NAMALWA (cell line): ENCODE results near the gene DPEP2.
A peak's percentile ranks its signal among the peaks of the same experiment; 100 is the strongest.
"Not testable (repeated sequence)": the region's sequence is repeated elsewhere in the genome, so short reads cannot be mapped to it uniquely, and the experiment has no call there.

Experiments used
- DNase-seq: peaks from one replicate; pipeline ENCODE4 v3.0.0-alpha.2; 2015; ENCODE audit warnings: low spot score

The DPEP2 gene

GRCh38 chr16:67975321-67976105, 23.8 kb downstream of the DPEP2 start:
- DNase-seq = no peak

DNA sequence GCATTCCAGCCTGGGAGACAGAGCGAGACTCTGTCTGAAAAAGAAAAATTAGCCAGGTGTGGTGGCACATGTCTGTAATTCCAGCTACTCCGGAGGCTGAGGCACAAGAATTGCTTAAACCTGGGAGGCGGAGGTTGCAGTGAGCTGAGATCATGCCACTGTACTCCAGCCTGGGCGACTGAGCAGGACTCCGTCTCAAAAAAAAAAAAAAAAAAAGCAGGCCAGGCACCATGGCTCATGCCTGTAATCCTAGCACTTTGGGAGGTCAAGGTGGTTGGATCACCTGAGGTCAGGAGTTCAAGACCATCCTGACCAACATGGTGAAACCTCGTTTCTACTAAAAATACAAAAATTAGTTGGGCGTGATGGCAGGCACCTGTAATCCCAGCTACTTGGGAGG, 27.0 kb downstream of the DPEP2 start:
- DNase-seq = not testable (repeated sequence)

DNA sequence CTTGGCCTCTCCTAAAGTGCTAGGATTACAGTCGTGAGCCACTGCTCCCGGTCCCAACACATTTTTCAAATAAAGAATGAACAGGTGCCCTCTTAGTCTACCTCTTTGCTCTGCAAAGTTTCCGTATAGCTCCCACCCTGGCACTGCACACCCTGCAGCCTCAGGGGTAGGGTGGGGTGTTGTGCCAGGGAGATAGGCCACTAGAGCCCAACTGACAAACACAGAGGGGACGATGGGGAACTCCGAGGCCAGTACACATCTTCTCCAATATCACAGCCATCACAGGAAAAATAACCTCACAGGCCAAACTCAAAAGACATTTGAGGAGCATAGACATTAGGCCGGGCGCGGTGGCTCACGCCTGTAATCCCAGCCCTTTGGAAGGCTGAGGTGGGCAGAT, 28.2 kb downstream of the DPEP2 start:
- DNase-seq = no peak

DNA sequence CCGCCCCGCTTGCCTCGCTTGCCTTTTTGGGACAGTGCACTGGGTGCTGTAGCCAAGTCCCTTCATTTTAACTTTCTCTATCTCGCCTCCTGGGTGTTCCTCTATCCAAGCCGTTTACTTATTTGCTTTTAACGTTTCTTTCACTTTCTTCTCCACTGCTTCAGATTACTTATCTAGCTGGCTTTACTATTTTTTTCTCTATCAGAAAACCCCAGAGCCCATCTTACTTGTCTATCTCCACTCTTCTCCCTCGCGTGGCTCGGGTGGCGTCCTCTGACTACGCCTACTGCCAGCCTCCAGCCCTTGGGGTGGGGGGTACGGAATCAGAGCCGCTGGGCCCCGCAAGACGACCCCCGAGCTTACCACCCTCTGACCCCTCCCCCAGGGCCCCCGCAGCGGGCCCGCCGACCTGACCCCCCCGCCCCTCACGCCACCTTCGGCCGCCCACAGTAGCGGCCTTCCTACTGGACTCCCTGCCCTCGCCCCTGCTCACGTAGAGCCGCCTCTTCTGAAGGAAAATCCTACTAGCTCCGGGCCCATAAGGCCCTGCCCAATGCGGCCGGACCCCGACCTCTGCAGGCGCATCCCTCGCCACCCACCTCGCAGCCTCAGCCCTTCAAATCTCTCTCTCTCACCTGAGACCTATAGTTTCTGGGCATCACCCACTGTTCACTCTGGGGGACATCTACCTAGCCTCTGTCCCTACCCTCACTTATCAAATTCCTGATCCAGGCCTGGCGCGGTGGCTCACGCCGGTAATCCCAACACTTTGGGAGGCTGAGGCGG, 29.8 kb downstream of the DPEP2 start:
- DNase-seq = peak; percentile 47

DNA sequence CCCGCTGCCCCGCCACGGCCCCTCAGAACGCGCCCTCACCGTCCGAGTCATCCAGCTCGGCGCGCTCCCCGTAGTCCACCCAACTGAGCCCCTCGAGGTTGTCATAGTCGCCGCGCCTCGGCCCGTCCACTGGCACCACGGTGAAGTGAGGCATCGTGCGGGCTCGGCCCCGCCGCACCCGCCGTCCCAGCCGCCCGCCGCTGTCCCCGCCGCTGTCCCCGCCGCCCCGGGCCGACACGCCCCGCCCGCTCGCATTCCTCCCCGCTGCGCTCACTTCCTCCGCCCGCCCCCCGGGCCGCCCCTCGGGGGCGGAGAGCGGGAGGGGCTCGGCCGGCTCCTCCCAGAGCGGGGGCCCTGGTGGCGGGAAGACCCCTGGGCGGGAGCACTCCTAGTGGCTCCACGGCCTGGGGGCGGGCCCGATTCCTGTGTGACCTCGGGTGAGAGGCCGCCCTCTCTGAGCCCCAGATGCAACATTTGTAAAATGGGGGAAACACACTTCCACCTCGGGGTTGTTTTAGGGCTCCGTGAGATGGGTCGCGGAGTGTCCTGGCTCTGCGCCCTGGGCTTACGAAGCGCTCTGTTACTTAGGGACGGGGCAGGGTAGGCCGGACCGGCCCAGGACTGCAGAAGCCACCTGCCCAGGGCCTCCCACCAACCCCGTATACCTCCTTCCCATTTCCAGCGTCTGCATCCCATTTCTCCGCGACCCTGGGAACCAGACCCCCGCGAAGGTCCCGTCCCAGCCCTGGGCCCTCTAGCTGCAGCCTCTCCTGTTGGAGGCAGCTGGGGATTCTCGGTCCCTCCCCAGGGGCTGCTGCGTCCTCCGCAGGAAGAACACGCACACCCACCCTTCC, 30.7 kb downstream of the DPEP2 start, which contains the start of gene SLC12A4:
TSS of gene SLC12A4 (minus strand) at position 238 of the 854 bp plus-strand sequence. CDS start at position 154, 84 bp downstream.
- DNase-seq = peak; percentile 90

DNA sequence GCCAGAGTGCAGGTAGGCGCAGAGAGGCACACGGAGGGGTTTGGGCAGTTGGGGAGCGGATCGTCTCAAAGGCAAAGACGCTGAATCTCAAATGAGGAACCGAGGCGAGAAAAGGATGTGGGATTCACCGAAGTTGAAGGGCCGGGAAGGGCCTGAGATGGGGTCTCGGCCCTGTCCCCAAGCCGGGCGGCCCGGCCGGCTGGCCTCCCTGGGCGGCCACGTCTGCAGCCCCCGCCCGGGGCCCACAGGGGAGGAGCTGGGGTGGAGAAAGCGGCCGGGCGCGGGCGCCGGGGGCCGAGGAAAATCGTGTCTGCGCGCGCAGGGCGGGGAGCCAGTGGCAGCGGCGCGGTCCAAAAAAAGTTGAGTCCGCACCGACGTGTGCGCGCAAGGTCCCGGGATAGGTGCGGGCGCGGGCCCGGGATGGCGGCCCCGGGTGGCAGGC, 31.3 kb downstream of the DPEP2 start:
- peak; percentile 47 for DNase-seq

DNA sequence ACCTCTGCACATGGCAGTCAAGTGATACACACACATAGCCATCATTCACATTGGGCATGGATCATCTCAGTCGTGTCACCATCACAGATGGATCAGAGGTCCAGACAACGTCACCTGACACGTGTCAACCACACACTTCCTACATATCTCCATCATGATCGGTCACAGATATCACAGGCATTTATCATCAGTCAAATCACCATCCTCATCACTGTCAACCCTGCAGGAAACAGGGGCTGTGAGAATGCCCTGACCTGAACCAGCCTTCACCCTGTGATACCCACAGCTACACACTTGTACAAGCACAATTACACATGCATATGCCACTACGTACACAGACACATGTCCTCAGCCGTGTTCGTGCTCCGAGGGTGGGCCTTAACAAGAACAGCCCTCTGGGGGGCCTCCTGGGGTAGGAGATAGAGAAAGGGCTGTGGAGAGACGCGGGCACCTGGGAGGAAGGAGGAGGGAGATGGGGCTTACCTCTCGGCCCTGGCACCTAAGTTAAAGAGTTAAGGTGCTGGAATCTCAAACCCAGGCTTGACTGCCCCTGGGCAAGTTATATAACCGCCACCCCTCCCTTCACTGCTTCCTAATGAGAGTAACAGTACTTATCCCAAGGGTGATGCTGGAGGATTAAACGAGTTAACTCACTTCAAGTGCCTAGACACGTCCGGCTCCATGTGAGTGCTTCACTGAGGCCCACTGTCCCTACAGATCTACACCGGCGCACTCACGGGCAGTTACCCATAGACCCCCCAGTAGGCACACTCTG, 31.9 kb downstream of the DPEP2 start:
- DNase-seq = peak; percentile 45

DNA sequence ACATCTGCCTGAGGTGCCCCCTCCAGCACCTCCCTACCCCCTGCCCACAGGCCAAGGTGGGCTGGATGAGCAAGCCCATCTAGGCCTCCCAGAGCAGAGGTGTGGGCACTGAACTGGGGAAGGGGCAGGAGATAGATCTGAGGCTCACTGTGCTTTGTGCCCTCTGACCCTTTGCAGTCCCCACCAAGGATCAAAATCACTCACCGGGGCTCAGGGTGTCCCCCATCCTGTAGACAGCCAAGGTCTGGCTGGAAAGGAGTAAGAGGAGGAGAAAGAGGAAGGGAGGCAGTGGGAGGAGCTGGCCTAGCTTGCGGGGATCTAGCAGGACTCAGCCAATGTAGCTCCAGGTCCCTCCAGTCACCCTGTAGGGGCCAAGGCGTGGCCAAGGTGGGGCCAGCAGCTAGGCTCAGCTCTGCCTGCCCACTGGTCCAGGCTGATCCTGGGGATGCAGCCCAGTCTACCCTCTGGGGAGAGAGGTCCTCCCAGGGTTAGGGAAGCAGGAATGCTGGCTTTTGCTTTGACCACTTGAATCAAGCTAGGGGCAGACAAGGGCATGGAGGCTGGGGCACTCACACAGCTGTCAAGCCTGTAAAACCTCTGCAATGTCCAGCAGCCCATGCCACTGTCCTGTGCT, 32.6 kb downstream of the DPEP2 start:
- DNase-seq = no peak

- no peak for DNase-seq
Measured at GRCh38 chr16:67965668-67966548, 33.4 kb downstream of the DPEP2 start.

GRCh38 chr16:67964477-67965131, 34.7 kb downstream of the DPEP2 start:
- DNase-seq = no peak

DNA sequence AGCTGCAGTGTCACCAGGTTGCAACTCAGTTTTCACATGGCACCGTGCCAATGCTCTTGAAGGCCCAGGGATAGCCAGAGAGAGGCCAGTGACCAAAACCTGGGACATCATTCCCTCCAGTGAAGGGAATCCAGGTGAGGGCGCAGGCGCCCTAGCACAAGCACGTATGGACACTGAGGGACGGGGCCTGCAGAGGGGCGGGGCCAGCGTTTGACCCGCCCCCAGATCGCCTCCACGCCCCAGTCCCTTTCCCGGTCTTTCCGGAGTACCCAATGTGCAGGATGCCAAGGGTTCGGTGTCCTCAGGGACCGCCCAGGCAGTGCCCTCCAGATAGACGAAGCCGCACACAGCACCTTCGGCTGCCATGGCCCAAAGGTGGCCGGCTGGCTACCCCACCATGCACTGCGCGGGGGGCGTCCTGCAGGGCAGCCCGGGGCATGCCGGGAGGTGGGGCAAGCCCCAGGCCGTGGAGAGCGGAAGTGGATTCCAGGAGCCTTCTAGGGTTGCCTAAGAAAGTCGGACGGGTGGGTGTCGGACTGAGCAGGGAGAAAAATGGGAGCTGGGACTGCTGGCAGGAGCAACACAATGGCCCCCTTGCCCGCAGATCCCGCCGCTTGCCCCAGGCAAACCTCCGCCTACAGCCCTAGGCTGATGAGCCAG, 35.5 kb downstream of the DPEP2 start:
- DNase-seq = no peak

GRCh38 chr16:67963292-67963661, 36.0 kb downstream of the DPEP2 start:
- DNase-seq = no peak

DNA sequence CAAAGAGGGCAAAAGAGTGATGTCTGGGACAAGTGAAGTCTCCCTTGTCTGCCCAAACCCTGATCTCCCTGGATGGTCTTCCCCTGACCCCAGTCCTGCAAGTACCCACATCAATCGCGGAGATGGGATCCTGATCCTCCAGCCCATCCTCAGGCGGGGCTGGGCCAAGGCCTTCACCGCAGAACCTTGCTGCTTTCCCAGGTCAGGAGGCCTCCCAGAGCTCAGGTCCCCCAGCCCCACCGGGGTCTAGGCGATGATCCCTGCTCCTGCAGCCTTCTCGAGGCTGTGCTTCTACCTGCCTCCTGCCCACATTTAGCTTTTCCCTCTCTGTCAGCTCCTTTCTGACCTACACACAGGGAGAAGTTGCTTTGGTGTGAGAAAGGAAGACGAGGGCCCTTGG, 37.1 kb downstream of the DPEP2 start:
- DNase-seq = no peak

GRCh38 chr16:67961551-67961957, 37.7 kb downstream of the DPEP2 start:
- DNase-seq = no peak

GRCh38 chr16:67959536-67960329, 39.6 kb downstream of the DPEP2 start:
- no peak for DNase-seq

DNA sequence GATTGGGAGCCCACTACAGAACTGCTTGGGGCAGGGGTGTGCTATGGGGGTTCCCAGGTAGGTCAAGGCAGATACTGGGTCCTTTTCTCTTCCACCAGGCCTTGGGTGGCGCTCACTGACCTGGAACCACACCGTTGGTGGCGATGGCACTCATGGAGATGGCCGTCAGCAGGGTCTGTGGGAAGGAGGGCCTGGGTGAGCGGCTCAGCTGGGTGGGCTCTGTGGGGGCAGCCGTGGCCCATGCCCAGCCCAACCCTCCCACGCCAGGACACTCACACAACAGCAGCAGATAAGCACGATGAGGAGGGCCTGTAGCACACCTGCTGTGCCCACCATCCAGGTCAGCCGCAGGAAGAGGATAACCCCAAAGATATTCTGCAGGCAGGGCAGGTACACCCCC, 41.7 kb downstream of the DPEP2 start:
- no peak for DNase-seq

GRCh38 chr16:67954421-67955196, 44.7 kb downstream of the DPEP2 start:
- DNase-seq = no peak
